ENCODE results near the gene ADAMTS10.
"Not testable (repeated sequence)": the region's sequence is repeated elsewhere in the genome, so short reads cannot be mapped to it uniquely, and the experiment has no call there.

The ADAMTS10 gene

GRCh38 chr19:8576273-8576993 lies 34.1 kb downstream of the ADAMTS10 start:
- no peaks in the 10 kb centered on the region for H3K4me1 ChIP-seq
- no peaks in the 10 kb centered on the region for H3K36me3 ChIP-seq (replicated peaks)
- in situ Hi-C loops (cut with MboI; ENCODE audit: low sequenced_read_pairs) = no loop called here
- H3K27me3 ChIP-seq (ENCODE audit: low read depth) = peaks cover 20% of the 10 kb centered on the region
- H3K4me3 ChIP-seq = no peak overlapping the region
- H3K9me3 ChIP-seq = 0 out of 2 replicates have a peak, but pooled peaks cover 2% of the 10 kb centered on the region
- no peak for DNase-seq (ENCODE audit: low spot score in 2 of 2)

DNA sequence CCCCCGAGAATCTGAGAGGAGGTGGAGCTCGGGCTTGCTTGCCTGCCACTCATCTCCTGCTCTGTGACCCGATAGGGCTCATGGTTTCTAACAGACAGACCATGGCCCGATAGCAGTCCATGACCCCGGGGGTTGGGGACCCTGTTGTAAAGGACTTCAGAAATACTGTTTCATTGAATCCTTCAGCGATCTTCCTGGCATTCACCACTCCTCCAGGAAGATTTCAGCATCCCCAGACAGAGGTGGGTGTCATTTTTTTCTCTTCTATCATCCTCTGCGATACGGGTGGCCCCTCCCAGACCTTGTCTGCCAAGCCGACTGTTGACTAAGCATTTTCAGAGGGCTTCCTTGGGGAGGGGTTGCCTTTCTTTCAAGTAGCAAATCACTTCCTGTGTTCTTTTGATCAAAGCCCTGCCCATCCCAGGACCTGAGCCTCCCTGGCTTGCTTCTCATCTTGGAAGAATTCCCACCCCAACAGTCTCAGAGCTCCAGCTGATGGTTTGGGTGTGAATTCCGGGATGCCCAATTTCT lies 35.0 kb downstream of the ADAMTS10 start:
- no peaks in the 10 kb centered on the region for H3K36me3 ChIP-seq (replicated peaks)
- DNase-seq (ENCODE audit: low spot score in 2 of 2) = no peak
- in situ Hi-C loops (cut with MboI; ENCODE audit: low sequenced_read_pairs) = no loop called here
- peaks cover 20% of the 10 kb centered on the region for H3K27me3 ChIP-seq (ENCODE audit: low read depth)
- H3K4me3 ChIP-seq = no peak overlapping the region
- no peaks in the 10 kb centered on the region for H3K9me3 ChIP-seq
- no peaks in the 10 kb centered on the region for H3K4me1 ChIP-seq

GRCh38 chr19:8574619-8574922 lies 35.9 kb downstream of the ADAMTS10 start:
- peaks cover 20% of the 10 kb centered on the region for H3K27me3 ChIP-seq (ENCODE audit: low read depth)
- in situ Hi-C loops (cut with MboI; ENCODE audit: low sequenced_read_pairs); H3K36me3 ChIP-seq (replicated peaks); H3K4me1 ChIP-seq; H3K9me3 ChIP-seq; H3K4me3 ChIP-seq; DNase-seq (ENCODE audit: low spot score in 2 of 2): not testable (repeated sequence)

GRCh38 chr19:8573316-8573715 lies 37.2 kb downstream of the ADAMTS10 start:
- H3K27me3 ChIP-seq (ENCODE audit: low read depth) = peaks cover 12% of the 10 kb centered on the region
- no peaks in the 10 kb centered on the region for H3K9me3 ChIP-seq
- H3K4me3 ChIP-seq = no peak overlapping the region
- no peak for DNase-seq (ENCODE audit: low spot score in 2 of 2)
- no peaks in the 10 kb centered on the region for H3K36me3 ChIP-seq (replicated peaks)
- in situ Hi-C loops (cut with MboI; ENCODE audit: low sequenced_read_pairs) = no loop called here
- H3K4me1 ChIP-seq = no peaks in the 10 kb centered on the region

- no peaks in the 10 kb centered on the region for H3K36me3 ChIP-seq (replicated peaks)
- H3K4me3 ChIP-seq = no peak overlapping the region
- H3K27me3 ChIP-seq (ENCODE audit: low read depth) = peaks cover 2% of the 10 kb centered on the region
- in situ Hi-C loops (cut with MboI; ENCODE audit: low sequenced_read_pairs) = no loop called here
- no peaks in the 10 kb centered on the region for H3K4me1 ChIP-seq
- no peaks in the 10 kb centered on the region for H3K9me3 ChIP-seq
- no peak for DNase-seq (ENCODE audit: low spot score in 2 of 2)
Measured at GRCh38 chr19:8571006-8571411, 39.5 kb downstream of the ADAMTS10 start.

- Histone ChIP-seq H3K4me1 (no peaks in the 10 kb centered on the region), H3K4me3 (no peak overlapping the region), H3K27me3 (ENCODE audit: low read depth) (no peaks in the 10 kb centered on the region), H3K9me3 (no peaks in the 10 kb centered on the region), H3K36me3 (replicated peaks) (no peaks in the 10 kb centered on the region)
- no peak for DNase-seq (ENCODE audit: low spot score in 2 of 2)
- in situ Hi-C loops (cut with MboI; ENCODE audit: low sequenced_read_pairs) = no loop called here
Measured at GRCh38 chr19:8569066-8569771, 41.3 kb downstream of the ADAMTS10 start.

DNA sequence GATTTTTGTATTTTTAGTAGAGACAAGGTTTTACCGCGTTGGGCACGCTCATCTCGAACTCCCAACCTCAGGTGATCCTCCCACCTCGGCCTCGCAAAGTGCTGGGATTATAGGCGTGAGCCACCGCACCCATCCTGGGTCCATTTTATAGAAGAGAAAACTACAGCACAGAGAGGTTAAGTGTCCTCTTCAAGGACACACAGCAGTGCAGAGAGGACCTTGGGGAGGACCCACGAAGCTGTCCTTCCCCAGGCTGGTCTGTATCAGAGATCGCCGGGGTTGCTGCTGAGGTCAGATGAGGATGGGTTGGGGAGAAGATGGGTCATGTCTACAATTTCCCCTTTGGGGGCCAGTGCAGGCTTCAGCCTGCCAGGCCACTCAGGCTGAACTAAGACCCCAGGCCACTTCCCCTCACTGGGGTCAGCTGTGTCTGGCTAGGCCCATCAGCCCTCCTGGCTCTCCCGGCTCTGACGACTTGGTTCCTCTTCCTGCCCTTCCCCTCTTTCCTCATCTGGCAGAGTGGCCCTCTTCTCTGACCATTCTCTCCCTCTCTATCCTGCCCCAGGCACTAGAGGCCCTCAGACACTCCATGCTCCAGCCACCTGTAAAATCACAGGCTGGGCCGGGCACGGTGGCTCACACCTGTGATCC lies 42.9 kb downstream of the ADAMTS10 start:
- H3K27me3 ChIP-seq (ENCODE audit: low read depth) = no peaks in the 10 kb centered on the region
- H3K36me3 ChIP-seq (replicated peaks) = no peaks in the 10 kb centered on the region
- H3K4me3 ChIP-seq = no peak overlapping the region
- H3K9me3 ChIP-seq = no peaks in the 10 kb centered on the region
- in situ Hi-C loops (cut with MboI; ENCODE audit: low sequenced_read_pairs) = no loop called here
- no peaks in the 10 kb centered on the region for H3K4me1 ChIP-seq
- no peak for DNase-seq (ENCODE audit: low spot score in 2 of 2)

DNA sequence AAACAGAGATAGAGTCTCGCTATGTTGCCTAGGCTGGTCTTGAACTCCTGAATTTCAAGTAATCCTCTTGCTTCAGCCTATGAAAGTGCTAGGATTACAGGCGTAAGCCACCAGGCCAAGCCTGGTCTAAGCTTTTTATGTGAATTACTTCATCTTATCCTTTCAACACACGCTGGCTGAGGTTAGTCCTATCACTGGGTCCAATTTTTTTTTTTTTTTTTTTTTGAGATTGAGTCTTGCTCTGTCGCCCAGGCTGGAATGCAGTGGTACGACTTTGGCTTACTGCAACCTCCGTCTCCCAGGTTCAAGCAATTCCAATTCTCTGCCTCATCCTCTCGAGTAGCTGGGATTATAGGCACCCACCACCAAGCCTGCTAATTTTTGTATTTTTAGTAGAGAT lies 43.7 kb downstream of the ADAMTS10 start:
- Histone ChIP-seq H3K9me3 (no peaks in the 10 kb centered on the region), H3K4me1 (no peaks in the 10 kb centered on the region), H3K36me3 (replicated peaks) (no peaks in the 10 kb centered on the region), H3K27me3 (ENCODE audit: low read depth) (no peaks in the 10 kb centered on the region), H3K4me3 (no peak overlapping the region)
- no peak for DNase-seq (ENCODE audit: low spot score in 2 of 2)
- in situ Hi-C loops (cut with MboI; ENCODE audit: low sequenced_read_pairs) = no loop called here

GRCh38 chr19:8564866-8565265 lies 45.6 kb downstream of the ADAMTS10 start:
- in situ Hi-C loops (cut with MboI; ENCODE audit: low sequenced_read_pairs); H3K4me1 ChIP-seq; H3K36me3 ChIP-seq (replicated peaks); H3K27me3 ChIP-seq (ENCODE audit: low read depth); H3K9me3 ChIP-seq; DNase-seq (ENCODE audit: low spot score in 2 of 2); H3K4me3 ChIP-seq: not testable (repeated sequence)

- H3K27me3 ChIP-seq (ENCODE audit: low read depth) = no peaks in the 10 kb centered on the region
- in situ Hi-C loops (cut with MboI; ENCODE audit: low sequenced_read_pairs) = no loop called here
- H3K4me1 ChIP-seq = no peaks in the 10 kb centered on the region
- no peak overlapping the region for H3K4me3 ChIP-seq
- no peaks in the 10 kb centered on the region for H3K9me3 ChIP-seq
- no peak for DNase-seq (ENCODE audit: low spot score in 2 of 2)
- H3K36me3 ChIP-seq (replicated peaks) = no peaks in the 10 kb centered on the region
Measured at GRCh38 chr19:8561075-8561764, 49.3 kb downstream of the ADAMTS10 start.

GRCh38 chr19:8558325-8558724 lies 52.2 kb downstream of the ADAMTS10 start:
- no peaks in the 10 kb centered on the region for H3K27me3 ChIP-seq (ENCODE audit: low read depth)
- no peaks in the 10 kb centered on the region for H3K36me3 ChIP-seq (replicated peaks)
- no peak for DNase-seq (ENCODE audit: low spot score in 2 of 2)
- no peak overlapping the region for H3K4me3 ChIP-seq
- in situ Hi-C loops (cut with MboI; ENCODE audit: low sequenced_read_pairs) = no loop called here
- no peaks in the 10 kb centered on the region for H3K9me3 ChIP-seq
- H3K4me1 ChIP-seq = no peaks in the 10 kb centered on the region

GRCh38 chr19:8557642-8558238 lies 52.8 kb downstream of the ADAMTS10 start:
- H3K9me3 ChIP-seq = no peaks in the 10 kb centered on the region
- H3K36me3 ChIP-seq (replicated peaks) = no peaks in the 10 kb centered on the region
- no peak for DNase-seq (ENCODE audit: low spot score in 2 of 2)
- in situ Hi-C loops (cut with MboI; ENCODE audit: low sequenced_read_pairs) = no loop called here
- H3K27me3 ChIP-seq (ENCODE audit: low read depth) = no peaks in the 10 kb centered on the region
- no peak overlapping the region for H3K4me3 ChIP-seq
- no peaks in the 10 kb centered on the region for H3K4me1 ChIP-seq

DNA sequence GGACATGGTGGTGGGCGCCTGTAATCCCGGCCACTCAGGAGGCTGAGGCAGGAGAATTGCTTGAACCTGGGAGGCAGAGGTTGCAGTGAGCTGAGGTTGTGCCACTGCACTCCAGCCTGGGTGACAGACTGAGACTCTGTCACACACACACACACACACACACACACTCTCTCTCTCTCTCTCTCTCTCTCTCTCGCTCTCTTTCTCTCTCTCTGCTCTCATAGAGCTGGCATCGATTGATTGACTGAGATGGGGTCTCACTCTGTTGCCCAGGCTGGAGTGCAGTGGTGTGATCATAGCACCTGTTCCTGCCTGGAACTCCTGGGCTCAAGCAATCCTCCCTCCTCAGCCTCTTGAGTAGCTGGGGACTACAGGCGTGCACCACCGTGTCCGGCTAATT lies 56.8 kb downstream of the ADAMTS10 start:
- DNase-seq (ENCODE audit: low spot score in 2 of 2); H3K9me3 ChIP-seq; H3K4me1 ChIP-seq; H3K4me3 ChIP-seq; H3K36me3 ChIP-seq (replicated peaks); in situ Hi-C loops (cut with MboI; ENCODE audit: low sequenced_read_pairs); H3K27me3 ChIP-seq (ENCODE audit: low read depth): not testable (repeated sequence)

Data from HAP-1 (cell line).